K562 (cell line): ENCODE measurements around the gene GCC1. TPM values are rescaled to one million over a fixed set of nuclear protein-coding genes. Genes with fewer than 3 reads are reported as not detected.

ENCODE experiments used
- CBFB ChIP-seq: sonication (generic); formaldehyde crosslinking; IDR thresholded peaks from 2 replicates; pipeline ENCODE4 v1.4.0; 2020; ENCODE audit warnings: mild to moderate bottlenecking, missing genetic modification reagents
- FOXJ3 ChIP-seq: sonication (generic); formaldehyde crosslinking; IDR thresholded peaks from 2 replicates; pipeline ENCODE4 v1.4.0; 2020; ENCODE audit warnings: mild to moderate bottlenecking, missing genetic modification reagents
- FOXK1 ChIP-seq: sonication (generic); formaldehyde crosslinking; IDR thresholded peaks from 2 replicates; pipeline ENCODE4 v1.8.0; 2022; ENCODE audit warnings: missing genetic modification reagents, mild to moderate bottlenecking, borderline replicate concordance
- GTF2A2 ChIP-seq: IDR thresholded peaks from 2 replicates; pipeline ENCODE4 v1.6.1; 2016; ENCODE audit warnings: mild to moderate bottlenecking, missing genetic modification characterization, missing compliant biosample characterization
- HSF4 ChIP-seq: fragments of 250-450 bp; sonication (Bioruptor Pico); IDR thresholded peaks from 2 replicates; pipeline ENCODE4 v2.1.2; 2022; ENCODE audit warnings: mild to moderate bottlenecking, moderate library complexity, borderline replicate concordance
- LARP7 ChIP-seq: fragments of 450-650 bp; IDR thresholded peaks from 2 replicates; pipeline ENCODE4 v1.6.1; 2016
- LEF1 ChIP-seq: fragments of 450-650 bp; IDR thresholded peaks from 2 replicates; pipeline ENCODE4 v1.6.1; 2016; ENCODE audit warnings: mild to moderate bottlenecking
- NR3C1 ChIP-seq: sonication (generic); formaldehyde crosslinking; IDR thresholded peaks from 2 replicates; pipeline ENCODE4 v1.8.1; 2022; ENCODE audit warnings: missing genetic modification reagents
- NUFIP1 ChIP-seq: fragments of 450-650 bp; IDR thresholded peaks from 2 replicates; pipeline ENCODE4 v1.6.1; 2018; ENCODE audit not compliant: partially characterized antibody
- RAD21 ChIP-seq, 2 experiments: fragments of 250-450 bp in 1 of 2; fragments of 450-650 bp in 1 of 2; sonication (Bioruptor Pico) in 1 of 2; formaldehyde crosslinking in 1 of 2; IDR thresholded peaks in 1 of 2; conservative IDR thresholded peaks in 1 of 2; 2 replicates each; pipeline versions ENCODE4 v1.4.0 to v1.8.0; 2020 to 2022; ENCODE audit warnings: mild to moderate bottlenecking in 2 of 2, moderate library complexity in 1 of 2
- RBM39 ChIP-seq: fragments of 200-400 bp; formaldehyde crosslinking; optimal IDR thresholded peaks from 2 replicates; pipeline ENCODE3; 2018; ENCODE audit warnings: low read depth, low read length
- SNRNP70 ChIP-seq: fragments of 200-400 bp; formaldehyde crosslinking; optimal IDR thresholded peaks from 2 replicates; pipeline ENCODE3; 2017; ENCODE audit warnings: low read depth, low read length
- SRF ChIP-seq, 2 experiments: fragments of 250-450, 450-650 bp in 1 of 2; sonication (Bioruptor Pico) in 1 of 2; sonication (generic) in 1 of 2; formaldehyde crosslinking; IDR thresholded peaks; 2 replicates each; pipeline versions ENCODE4 v1.5.0 to v1.5.1; 2020 to 2022; ENCODE audit warnings: mild to moderate bottlenecking in 1 of 2, missing genetic modification reagents in 1 of 2
- ZNF431 ChIP-seq: sonication (generic); formaldehyde crosslinking; IDR thresholded peaks from 2 replicates; pipeline ENCODE4 v1.8.0; 2022; ENCODE audit warnings: mild to moderate bottlenecking, missing genetic modification reagents
- polyA plus RNA-seq, 8 experiments: library from polyadenylated mRNA; depleted of rRNA in 4 of 8; stranded (reverse) in 5 of 8; unstranded in 3 of 8; fragments of >200 nt; fragmentation: Nextera tagmentation in 2 of 8; fragmentation: Illumina TruSeq in 1 of 8; extraction: Ambion mirVana in 2 of 8; extraction: Trizol in 1 of 8; gene quantifications; 2 replicates each; pipeline versions ENCODE4 v1.2.1 to v1.2.3, GENCODE V29; 2011 to 2014; ENCODE audit warnings: inconsistent platforms in 1 of 8, missing spikeins in 1 of 8
- total RNA-seq, 7 experiments: library from RNA; depleted of rRNA in 6 of 7; stranded (reverse); fragments of >200 nt in 6 of 7; fragmentation: Illumina TruSeq in 2 of 7; extraction: Trizol in 2 of 7; gene quantifications; 2 replicates each; pipeline versions ENCODE4 v1.2.1 to v1.2.3, GENCODE V29; 2011 to 2021; ENCODE audit warnings: low replicate concordance in 1 of 7
- TF ChIP-seq, protein P1 (sequence below): fragments of 200-800 bp; sonication (Bioruptor generic); IDR thresholded peaks from 2 replicates; pipeline ENCODE4 v1.6.1; 2017; ENCODE audit warnings: missing genetic modification characterization, missing compliant biosample characterization
- TF ChIP-seq, protein P2 (sequence below): sonication (generic); formaldehyde crosslinking; IDR thresholded peaks from 2 replicates; pipeline ENCODE4 v1.8.1; 2023; ENCODE audit warnings: mild to moderate bottlenecking, missing genetic modification reagents
- TF ChIP-seq, protein P3 (sequence below): sonication (generic); formaldehyde crosslinking; IDR thresholded peaks from 2 replicates; pipeline ENCODE4 v1.8.0; 2022; ENCODE audit warnings: mild to moderate bottlenecking, missing genetic modification reagents

Gene GCC1
- total and polyA plus RNA-seq, 9 of the 15 experiments (the other 6 are each of a cell fraction or from before 2014, with no cell fraction given), result 1.9 to 19.8 (median 10.9) TPM

GRCh38 chr7:127588019-127588696, 2.8 kb upstream of the GCC1 start, which contains the start of gene ARF5 (continued):
- TF ChIP-seq FOXJ3 (CRISPR knock-in tag) (no peak), ZNF431 (CRISPR knock-in tag) (peak; percentile 61; the same call in 1 of the 2 replicates), RAD21 (CRISPR knock-in tag; conservative IDR thresholded peaks at IDR 0.05 in 1 of 2, IDR thresholded peaks at IDR 0.05 in 1 of 2) (no peak), SRF (CRISPR knock-in tag; IDR thresholded peaks at IDR 0.05) (peak in 1 of 2 experiments; percentile 40; a peak in 1 of 4 replicates), CBFB (CRISPR knock-in tag) (peak; percentile 15; the same call in 1 of the 2 replicates), LARP7 (no peak), RBM39 (no peak), GTF2A2 (tag) (peak; percentile 17; the same call in 1 of the 2 replicates), FOXK1 (CRISPR knock-in tag) (0 out of 2 replicates have a peak, but pooled peaks have one; percentile 29), LEF1 (no peak), NR3C1 (CRISPR knock-in tag) (no peak), SNRNP70 (no peak), HSF4 (CRISPR knock-in tag) (no peak), NUFIP1 (no peak)
- TF ChIP-seq, protein P1, sequence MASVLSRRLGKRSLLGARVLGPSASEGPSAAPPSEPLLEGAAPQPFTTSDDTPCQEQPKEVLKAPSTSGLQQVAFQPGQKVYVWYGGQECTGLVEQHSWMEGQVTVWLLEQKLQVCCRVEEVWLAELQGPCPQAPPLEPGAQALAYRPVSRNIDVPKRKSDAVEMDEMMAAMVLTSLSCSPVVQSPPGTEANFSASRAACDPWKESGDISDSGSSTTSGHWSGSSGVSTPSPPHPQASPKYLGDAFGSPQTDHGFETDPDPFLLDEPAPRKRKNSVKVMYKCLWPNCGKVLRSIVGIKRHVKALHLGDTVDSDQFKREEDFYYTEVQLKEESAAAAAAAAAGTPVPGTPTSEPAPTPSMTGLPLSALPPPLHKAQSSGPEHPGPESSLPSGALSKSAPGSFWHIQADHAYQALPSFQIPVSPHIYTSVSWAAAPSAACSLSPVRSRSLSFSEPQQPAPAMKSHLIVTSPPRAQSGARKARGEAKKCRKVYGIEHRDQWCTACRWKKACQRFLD (CRISPR knock-in tag), result peak; percentile 73; the same call in 1 of the 2 replicates
- TF ChIP-seq, protein P2, sequence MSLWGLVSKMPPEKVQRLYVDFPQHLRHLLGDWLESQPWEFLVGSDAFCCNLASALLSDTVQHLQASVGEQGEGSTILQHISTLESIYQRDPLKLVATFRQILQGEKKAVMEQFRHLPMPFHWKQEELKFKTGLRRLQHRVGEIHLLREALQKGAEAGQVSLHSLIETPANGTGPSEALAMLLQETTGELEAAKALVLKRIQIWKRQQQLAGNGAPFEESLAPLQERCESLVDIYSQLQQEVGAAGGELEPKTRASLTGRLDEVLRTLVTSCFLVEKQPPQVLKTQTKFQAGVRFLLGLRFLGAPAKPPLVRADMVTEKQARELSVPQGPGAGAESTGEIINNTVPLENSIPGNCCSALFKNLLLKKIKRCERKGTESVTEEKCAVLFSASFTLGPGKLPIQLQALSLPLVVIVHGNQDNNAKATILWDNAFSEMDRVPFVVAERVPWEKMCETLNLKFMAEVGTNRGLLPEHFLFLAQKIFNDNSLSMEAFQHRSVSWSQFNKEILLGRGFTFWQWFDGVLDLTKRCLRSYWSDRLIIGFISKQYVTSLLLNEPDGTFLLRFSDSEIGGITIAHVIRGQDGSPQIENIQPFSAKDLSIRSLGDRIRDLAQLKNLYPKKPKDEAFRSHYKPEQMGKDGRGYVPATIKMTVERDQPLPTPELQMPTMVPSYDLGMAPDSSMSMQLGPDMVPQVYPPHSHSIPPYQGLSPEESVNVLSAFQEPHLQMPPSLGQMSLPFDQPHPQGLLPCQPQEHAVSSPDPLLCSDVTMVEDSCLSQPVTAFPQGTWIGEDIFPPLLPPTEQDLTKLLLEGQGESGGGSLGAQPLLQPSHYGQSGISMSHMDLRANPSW (CRISPR knock-in tag), result no peak
- TF ChIP-seq, protein P3, sequence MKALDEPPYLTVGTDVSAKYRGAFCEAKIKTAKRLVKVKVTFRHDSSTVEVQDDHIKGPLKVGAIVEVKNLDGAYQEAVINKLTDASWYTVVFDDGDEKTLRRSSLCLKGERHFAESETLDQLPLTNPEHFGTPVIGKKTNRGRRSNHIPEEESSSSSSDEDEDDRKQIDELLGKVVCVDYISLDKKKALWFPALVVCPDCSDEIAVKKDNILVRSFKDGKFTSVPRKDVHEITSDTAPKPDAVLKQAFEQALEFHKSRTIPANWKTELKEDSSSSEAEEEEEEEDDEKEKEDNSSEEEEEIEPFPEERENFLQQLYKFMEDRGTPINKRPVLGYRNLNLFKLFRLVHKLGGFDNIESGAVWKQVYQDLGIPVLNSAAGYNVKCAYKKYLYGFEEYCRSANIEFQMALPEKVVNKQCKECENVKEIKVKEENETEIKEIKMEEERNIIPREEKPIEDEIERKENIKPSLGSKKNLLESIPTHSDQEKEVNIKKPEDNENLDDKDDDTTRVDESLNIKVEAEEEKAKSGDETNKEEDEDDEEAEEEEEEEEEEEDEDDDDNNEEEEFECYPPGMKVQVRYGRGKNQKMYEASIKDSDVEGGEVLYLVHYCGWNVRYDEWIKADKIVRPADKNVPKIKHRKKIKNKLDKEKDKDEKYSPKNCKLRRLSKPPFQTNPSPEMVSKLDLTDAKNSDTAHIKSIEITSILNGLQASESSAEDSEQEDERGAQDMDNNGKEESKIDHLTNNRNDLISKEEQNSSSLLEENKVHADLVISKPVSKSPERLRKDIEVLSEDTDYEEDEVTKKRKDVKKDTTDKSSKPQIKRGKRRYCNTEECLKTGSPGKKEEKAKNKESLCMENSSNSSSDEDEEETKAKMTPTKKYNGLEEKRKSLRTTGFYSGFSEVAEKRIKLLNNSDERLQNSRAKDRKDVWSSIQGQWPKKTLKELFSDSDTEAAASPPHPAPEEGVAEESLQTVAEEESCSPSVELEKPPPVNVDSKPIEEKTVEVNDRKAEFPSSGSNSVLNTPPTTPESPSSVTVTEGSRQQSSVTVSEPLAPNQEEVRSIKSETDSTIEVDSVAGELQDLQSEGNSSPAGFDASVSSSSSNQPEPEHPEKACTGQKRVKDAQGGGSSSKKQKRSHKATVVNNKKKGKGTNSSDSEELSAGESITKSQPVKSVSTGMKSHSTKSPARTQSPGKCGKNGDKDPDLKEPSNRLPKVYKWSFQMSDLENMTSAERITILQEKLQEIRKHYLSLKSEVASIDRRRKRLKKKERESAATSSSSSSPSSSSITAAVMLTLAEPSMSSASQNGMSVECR (CRISPR knock-in tag), result peak; percentile 30; the same call in 1 of the 2 replicates
